HG02938 (cell line): ENCODE results near the gene CDC20B.
"Not testable (repeated sequence)": the region's sequence is repeated elsewhere in the genome, so short reads cannot be mapped to it uniquely, and the experiment has no call there.

Experiments
- ATAC-seq: cut with Tn5 transposase; IDR thresholded peaks from one replicate; pipeline ENCODE4 v1.9.1; 2021; ENCODE audit warnings: mild to moderate bottlenecking, moderate library complexity; ENCODE audit not compliant: unreplicated experiment

Gene CDC20B

DNA sequence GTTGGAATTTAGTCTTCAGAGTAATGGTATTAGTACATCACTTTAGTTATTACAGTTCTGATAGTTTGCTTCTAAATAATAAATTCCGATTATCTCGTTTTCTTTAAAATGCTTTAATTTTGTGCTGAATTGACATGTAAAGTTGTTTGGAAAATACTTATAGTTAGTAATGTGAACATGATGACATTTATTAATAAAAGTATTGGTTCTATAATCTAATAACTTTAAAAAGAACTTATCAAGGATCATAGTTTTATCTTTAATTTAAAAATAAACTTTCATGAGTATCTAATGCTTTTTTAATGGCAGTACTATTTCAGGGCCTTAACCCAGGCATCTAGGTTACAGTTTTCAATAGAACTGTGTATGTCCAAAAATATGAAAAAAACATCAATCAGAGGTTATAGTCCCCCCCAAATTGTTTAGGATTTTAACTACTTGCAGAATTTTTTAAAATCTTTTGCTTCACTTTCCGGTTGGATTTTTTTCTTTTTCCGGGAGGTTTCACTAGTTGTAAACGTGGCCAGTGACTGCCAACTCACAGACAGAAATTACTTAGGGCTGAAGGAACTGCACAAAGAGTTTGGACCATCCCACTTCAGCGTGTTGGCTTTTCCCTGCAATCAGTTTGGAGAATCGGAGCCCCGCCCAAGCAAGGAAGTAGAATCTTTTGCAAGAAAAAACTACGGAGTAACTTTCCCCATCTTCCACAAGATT, 12.3 kb downstream of the CDC20B start:
- no peak for ATAC-seq

DNA sequence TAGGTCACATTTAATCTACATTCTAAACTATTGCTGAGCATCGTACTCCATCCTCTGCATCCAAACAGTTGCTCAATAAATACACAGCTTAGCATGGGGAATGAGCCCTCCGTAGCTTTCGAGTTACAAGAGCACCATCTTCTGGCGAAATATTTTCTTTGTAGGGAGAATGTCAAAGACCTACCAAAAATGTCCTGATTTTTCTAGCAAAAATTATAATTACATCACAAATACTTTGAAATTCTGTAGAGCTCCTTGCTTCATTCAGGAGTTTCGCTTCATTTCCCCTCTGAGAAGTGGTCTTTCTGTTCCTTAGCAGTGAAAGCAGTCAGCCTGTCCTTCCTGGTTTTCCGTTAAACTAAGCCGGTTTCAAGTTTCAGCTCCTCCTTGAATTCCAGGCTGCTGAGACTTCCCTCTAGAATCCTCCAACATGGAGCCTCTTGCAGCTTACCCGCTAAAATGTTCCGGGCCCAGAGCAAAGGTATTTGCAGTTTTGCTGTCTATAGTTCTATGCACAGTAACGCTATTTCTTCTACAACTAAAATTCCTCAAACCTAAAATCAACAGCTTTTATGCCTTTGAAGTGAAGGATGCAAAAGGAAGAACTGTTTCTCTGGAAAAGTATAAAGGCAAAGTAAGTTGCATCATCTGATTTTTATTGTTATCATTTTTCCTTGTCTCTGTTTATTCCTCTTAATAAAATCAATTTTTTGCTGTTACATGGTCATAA, 13.0 kb downstream of the CDC20B start, which contains the start of gene GPX8:
TSS of gene GPX8 (plus strand) at position 409 of the 730 bp plus-strand sequence. CDS start at position 431, 22 bp downstream.
- no peak for ATAC-seq

DNA sequence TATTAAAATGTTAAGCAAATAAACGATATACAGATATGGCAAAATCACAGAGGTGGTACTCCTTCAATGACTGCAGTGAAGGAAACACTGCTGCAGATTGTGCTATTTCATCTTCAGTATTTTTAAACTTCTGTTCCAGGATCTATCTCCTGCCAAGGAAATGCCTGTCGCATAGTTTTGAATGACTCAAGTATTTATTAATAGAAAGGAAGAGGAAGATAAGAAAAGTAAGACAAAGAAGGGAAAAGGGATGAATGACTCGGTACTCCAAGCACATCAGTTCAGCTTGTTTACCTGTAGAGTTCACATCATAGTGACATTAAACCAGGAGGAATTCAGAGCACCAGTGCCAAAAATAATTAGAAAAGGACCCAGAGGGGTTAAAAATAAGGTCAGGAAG, 18.1 kb downstream of the CDC20B start:
- ATAC-seq = no peak

DNA sequence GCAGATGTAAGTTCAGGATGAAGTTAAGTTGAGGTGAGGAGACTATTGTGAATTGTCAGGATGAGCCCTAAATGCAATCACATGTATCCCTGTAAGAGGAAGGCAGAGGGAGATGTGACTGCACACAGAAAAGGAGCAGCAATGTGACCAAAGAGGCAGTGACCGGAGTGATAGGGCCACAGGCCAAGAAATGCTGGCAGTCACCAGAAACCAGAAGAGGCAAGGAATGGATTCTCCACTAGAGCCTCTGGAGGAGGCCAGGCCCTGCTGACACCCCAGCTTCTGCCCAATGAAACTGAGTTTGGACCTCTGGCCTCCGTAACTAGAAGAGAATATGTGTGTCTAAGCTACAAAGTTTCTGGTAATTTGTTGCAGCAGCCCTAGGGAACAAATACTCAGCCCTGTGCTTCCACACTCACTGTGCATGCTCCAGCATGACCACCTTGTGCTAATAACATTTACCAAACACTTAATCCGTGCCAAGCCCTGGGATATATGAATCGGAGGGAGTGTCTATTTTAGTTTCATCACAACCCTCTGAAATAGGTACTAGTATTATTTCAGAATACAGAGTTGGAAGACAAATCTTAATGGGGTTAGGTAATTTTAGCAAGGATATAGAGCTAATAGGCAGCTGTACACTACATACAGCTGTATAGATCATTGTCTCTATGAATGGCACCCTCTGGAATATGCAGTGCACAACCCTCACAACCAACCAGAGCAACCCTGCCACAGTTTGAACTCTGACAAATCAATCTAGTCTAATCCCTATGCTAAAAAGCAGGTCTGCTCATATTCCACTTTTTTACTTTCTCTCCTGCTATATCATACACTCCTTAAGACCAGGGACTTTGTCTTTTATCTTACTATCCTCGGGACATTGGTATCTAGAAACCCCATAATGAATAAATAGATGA, 20.8 kb downstream of the CDC20B start:
- ATAC-seq = no peak

DNA sequence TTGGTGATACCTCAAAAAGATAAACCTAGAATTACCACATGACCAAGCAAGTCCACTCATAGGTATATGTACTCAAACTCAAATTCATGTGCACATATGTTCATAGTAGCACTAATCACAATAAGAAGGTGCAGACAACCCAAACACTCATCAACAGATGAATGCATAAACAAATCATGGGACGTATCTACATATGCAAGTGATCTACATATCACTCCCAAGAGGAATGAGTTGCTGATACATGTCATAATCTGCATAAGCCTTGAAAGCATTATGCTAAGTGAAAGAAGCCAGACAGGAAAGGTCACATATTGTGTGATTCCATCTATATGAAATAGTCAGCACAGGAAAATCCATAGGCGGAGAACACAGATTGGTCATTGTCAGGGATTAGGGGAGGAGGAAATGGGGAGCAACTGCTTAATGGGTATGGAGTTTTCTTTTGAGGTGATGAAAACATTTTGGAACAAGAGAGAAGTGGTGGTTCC, 23.6 kb downstream of the CDC20B start:
- ATAC-seq = no peak

DNA sequence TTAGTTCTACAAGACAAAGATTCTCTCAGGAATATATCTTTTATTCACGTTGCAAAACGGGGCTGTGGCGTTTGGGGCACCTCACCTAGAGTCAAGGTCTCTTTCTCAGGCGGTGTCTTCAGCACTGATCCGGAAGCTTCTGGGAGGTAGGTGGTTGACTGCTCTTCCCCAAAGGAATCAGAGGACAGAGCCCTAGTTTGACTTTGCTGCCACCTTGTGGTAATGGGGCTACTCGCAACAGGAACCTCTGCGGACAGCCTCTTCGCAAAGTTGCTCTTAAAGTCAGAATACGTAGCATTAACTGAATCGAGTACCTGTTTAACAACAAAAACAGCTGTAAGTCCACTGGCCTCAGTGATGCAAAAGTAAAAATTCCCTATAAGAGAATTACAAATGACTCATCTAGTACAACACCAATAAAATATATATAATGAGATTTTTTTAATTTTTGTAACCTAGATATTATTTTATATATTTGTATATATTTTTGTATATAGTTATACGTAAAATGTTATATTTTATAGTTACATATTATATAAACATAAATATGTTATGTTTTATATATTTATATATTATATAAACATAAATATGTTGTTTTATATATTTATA, 26.3 kb downstream of the CDC20B start:
- peak; percentile 88 for ATAC-seq

DNA sequence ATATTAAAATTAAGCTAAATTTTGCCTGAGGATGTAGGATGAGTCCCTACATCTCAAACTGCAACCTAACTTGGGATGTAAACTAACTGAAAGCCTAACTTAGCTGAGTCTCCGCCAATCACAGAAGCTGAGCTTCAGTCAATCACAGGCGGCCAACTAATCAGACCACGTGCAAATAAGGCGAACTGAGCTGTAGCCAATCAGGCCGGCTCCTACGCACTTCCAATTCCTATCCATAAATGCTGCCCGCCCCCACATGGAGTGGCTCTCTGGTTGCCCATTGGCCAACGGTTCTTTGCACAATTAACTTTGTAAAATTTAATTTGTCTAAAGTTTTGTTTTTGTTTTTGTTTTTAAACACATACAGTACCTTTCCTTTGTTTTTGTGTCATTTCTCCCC, 26.9 kb downstream of the CDC20B start:
- no peak for ATAC-seq

DNA sequence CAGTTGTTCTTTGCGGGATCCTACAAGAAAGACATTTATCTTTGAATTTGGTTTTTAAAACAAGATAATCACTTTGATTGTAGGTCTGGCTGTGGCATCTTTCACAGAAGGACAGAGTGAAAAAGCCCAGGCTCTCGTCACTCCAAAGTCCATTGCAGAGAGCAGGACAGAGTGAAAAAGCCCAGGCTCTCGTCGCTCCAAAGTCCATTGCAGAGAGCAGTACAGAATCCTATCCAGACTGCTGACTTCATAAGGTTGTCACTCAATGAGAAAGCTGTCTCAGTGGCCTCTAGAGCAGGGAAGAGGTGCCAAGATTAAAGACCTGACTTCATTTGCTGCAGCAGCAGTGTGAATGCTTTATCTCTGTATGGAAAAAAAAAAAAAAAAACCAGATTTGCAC, 29.4 kb downstream of the CDC20B start:
- no peak for ATAC-seq

DNA sequence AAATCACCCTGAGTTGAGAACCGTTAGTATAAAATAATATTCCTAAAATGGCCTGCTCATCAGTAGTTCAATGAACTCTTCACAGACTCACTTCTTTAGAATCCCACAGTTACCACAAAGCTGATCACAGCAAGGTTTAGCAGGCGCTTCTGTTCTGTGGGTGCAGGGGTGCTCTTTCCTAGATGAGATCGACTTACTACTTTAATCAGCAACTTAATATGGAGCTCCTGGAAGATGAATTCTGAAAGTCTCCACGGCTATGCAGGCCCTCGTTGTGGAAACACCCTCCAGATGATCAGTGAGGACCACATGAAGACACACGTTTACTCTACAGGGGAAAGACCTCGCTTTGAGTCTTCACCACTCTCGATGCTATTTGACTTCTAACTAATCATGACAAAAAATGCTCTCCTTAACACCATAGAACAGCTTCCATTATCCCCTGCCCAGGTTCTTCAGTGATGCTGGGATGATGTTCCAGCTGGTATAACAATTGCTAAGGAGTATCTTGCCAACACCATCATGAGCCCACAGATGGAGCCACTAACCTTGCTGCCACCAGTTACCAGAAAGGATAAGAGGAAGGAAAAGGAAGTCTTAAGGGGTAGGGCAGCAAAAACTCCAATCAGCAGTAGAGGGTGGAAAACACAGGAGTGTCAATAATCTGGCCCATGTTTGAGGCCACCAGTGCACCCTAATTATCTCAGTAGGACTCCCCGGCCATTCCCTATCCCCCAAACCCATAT, 30.9 kb downstream of the CDC20B start:
- ATAC-seq = no peak

DNA sequence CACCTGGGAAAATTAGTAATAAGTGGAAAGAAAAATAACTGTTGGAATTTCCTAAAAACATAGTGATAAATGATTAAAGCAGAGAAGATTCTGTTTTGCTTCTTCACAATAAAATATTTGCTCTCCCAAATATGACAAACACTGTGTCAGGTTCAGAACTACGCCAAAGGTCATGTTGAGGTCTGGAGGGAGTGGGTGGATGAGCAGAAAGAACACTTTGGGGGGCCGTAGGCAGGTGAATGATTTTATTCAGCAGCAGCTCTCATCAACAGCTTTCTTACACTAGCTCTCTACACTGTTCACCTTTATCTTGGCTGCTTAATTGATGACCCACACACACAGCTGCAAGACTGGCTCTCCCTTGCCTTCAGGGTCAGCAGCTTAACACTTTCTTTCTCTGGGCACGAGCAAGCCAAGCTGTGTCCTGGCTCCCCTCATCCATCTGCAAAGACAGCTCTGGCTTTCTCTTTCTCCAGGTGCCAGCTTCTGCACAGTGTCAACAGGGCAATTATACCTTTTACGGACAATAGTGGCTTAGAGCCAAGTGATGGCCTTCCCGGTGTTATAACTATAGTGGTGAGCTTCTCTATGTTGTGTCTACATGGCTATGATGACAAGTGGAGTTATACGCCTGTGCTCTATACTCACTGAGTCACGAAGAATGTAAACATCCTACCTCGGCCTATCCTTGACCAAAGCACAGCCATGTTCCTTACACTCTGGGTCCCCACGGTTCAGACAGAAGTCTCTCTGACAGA, 31.9 kb downstream of the CDC20B start:
- no peak for ATAC-seq

DNA sequence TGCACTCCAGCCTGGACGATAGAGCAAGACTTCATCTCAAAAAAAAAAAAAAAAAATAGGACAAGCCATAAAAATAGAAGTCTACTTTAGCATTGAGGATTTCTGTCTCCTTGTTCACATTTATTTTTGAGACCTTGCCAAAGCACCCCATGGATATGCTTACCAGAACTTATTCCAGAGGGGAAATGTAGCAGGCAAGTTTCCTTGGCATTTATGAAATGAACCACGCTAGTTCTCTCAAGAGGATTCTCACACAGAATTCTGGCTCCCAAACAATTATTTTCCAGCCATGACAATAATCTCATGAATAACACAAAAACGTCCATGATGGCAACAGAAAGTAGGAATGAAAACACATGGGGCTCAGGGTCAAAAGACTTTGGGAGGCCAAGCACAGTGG, 36.5 kb downstream of the CDC20B start:
- ATAC-seq = no peak

DNA sequence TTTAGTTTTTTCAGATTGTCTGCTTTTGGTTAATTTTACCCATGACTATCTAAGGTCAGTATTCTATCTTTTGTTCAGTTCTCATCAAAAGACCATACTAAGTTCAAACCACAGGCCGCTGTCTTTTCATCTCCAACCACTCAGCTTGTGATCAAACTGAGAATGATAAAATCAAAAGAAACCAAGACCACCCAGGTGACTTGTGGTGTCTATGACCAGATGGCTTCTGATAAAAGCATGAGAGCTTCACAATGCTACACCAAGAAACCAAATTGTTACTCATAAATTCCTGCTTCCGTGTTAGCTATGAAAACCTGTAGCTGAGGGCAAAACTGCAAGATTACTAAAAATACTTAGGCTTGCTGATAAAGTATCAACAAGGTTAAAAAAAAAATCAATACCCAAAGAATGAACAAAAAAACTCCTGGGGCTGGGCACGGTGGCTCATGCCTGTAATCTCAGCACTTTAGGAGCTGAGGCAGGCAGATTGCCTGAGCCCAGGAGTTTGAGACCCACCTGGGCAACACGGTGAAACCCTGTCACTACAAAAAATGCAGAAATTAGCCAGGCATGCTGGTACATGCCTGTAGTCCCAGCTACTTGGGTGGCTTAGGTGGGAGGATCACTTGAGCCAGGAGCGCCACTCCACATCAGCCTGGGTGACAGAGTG, 38.8 kb downstream of the CDC20B start:
- ATAC-seq = no peak

DNA sequence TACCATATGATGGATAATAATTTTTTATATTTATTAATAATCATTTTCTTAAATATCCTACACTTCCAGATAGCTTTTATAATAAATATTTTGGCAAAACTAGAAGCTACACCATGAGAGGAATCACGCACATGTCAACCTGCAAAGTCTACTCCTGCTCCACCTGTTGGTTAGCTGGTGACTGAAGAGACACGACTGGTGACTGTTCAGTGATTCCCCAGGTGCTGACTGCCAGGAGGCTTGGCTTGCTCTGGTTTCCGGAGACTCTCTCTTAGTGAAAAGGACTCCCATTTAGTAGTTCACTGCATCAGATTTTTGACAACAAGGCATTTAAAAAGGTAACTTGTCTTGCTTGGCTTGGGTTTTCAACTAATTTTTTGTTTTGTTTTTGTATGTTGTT, 49.6 kb downstream of the CDC20B start:
- ATAC-seq = no peak

DNA sequence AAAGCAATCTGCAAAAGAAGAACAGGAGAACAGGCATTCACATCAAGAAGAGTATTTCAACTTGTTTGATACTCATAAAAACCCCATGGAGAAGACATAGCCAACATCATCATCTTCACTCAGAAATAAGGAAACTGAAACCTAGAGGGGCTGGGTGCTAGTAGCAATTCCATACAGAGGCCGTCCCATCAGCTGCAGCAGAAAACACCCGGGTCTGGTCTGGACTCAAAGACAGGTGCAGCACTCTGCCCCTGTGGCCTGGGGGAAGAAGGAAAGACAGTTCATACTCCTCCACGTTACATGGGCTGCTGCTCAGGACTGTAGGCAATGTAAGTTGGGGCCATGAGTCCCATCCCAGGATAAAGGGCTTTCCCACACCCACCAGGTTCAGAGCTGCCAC, 58.9 kb downstream of the CDC20B start:
- ATAC-seq = no peak

DNA sequence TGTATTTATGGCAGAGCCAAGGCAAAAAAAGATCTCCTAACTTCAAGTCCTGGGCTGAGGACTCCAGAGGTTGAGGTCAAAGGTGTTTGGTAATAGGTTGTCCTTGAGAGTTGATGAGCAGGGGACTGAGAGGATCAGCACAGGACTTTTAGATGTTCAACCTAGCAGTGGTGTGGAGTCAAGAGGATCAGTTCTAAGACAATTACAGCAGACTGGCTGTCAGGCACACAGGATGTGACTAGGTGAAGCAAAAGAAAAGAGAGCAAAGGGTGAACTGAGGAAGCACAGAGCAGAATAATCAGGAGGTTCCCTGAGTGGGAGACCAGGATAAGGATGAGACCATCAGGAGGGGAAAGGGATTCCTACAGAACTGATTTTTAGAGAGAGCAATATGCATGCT, 59.6 kb downstream of the CDC20B start:
- no peak for ATAC-seq

DNA sequence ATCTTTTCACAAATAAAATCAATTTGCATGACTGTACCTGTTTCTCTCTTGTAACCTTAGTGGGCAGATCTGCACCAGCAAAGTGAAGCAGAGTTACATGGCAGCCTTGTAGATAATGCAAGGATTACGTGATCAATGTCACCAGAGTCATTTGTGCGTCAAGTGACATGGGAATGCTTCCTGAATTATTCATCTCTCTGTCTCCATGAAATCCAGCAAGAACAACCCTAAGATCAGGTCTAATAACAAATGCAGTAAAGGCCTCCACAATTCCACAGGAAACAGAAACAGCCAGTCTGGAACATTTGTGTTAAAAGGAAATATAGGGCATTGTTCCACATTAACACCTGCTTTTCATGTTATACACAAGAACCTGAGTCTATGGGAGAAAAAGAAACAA, 62.8 kb downstream of the CDC20B start:
- ATAC-seq = no peak

DNA sequence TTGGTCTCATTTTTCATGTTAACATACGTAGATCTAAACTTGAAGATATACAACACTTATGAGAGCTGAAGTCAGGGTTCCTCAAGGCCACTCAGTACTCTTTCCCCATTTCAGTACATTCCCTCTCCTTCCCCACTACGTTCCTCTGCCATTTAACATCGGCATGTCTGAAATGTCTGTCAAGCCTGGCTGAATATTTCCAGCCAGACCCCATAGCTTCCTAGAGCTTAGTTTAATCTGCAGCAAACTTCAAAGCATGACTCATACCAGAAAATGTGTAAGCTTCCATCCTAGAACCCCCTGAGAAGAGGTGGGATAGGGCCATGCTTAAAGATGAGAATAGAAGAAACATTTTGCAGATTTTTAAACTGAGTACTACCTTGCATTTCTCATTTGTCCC, 64.3 kb downstream of the CDC20B start:
- no peak for ATAC-seq

DNA sequence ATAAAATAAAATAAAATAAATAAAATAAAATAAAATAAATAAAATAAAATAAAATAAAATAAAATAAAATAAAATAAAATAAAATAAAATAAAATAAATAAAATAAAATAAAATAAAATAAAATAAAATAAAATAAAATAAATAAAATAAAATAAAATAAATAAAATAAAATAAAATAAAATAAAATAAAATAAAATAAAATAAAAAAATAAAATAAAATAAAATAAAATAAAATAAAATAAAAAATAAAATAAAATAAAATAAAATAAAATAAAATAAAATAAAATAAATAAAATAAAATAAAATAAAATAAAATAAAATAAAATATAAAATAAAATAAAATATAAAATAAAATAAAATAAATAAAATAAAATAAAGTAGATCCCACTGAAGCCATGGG, 67.0 kb downstream of the CDC20B start:
- not testable (repeated sequence) for ATAC-seq
